T47D (cell line): ENCODE data around the gene ADPRHL1.
A peak's percentile ranks its signal among the peaks of the same experiment; 100 is the strongest.
"Not testable (repeated sequence)": the region's sequence is repeated elsewhere in the genome, so short reads cannot be mapped to it uniquely, and the experiment has no call there.

Source experiments
- DNase-seq, 2 experiments: peaks; one replicate each; pipeline versions ENCODE4 v3.0.0 to v3.0.0-alpha.2; 2011 to 2012; ENCODE audit warnings: low read depth in 1 of 2, low spot score in 1 of 2
- JUND ChIP-seq: IDR thresholded peaks from 2 replicates; pipeline ENCODE4 v1.6.1; 2012; ENCODE audit warnings: low read depth
- in situ Hi-C: cut with HindIII; loops from 2 replicates; pipeline ENCODE4 v1.10.0; 2016; ENCODE audit warnings: low sequenced_read_pairs, low pct_unique_long_range_greater_than_20kb

The ADPRHL1 gene

DNA sequence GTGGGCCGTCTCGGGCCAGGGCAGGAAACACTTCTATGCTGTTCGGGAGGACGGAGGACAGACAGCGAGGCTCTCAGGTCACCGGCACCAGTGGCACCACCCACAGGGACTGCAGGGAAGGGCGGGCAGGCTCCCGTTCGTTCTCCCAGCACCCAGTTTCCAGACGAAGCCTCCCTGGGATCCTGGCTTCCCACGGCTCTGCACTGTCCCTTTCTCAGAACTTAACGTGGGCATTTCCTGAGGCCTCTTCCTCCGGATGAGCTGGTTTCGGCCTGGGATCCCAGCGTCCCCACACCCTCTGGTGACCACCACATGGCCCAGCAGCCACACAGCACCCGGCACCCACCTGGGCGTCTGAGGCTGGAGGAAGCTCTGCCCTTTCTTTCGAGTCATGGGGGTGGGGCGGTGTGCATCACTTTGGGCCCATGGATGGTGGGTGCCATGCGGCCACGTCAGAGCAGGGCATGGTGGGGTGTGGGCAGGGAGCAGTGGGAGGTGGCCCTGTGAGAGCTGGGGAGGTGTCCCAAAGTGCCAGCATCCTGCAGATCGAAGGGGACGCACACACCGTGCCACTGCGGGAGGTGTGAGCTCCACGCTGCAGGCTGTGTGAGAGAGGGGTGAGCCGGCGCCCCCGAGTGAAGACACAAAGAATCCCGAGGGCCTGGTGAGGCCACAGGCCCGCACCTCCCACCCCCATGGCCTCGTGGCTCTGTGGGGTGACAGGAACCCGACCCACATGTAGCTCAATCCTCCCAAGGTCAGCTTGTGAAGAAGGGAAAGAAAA lies 50.6 kb downstream of the ADPRHL1 start:
- in situ Hi-C loops = no loop called here
- no peak for TF ChIP-seq JUND
- DNase-seq = no peak

- TF ChIP-seq JUND = no peak
- in situ Hi-C loops = no loop called here
- DNase-seq = no peak
Measured at GRCh38 chr13:113401452-113402415, 51.6 kb downstream of the ADPRHL1 start.

GRCh38 chr13:113400621-113401451 lies 52.5 kb downstream of the ADPRHL1 start:
- in situ Hi-C loops = no loop called here
- DNase-seq = no peak
- TF ChIP-seq JUND = no peak

DNA sequence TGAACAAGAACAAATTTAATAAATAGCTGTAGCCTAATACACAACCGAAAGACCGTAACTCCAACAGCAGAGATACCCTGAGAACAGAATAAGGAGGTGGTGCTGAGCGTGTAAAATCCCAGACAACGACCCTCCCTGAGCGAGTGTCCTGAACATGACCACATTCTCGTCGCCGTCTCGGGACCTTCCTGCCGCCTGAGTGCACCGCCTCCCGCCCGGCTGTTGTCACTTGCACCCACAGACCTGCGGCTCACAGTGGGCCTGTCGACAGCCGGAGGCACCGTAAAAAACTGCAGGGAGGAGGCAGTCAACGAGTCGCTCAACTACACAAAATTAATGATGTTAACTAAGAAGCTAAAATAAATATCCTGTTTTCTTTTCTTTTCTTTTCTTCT lies 53.5 kb downstream of the ADPRHL1 start:
- DNase-seq = no peak
- in situ Hi-C loops = no loop called here
- TF ChIP-seq JUND = no peak

- in situ Hi-C loops = no loop called here
- no peak for DNase-seq
- TF ChIP-seq JUND = no peak
Measured at GRCh38 chr13:113398963-113399754, 54.1 kb downstream of the ADPRHL1 start.

GRCh38 chr13:113397608-113398425 lies 55.5 kb downstream of the ADPRHL1 start:
- DNase-seq = no peak
- in situ Hi-C loops = no loop called here
- no peak for TF ChIP-seq JUND

DNA sequence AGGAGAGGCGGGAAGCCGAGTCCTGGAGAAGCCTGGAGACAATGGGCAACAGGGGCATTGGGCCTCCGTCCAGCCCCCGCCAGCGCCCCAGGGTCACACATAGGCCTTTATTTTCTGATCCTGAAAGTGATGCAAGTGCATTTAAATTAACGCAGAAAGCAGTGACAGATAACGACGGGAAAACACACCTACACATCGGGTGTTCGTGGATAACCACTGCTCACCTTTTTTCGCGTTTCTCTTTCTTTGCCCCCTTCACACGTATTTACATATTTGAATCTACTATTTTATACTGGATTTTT lies 59.0 kb downstream of the ADPRHL1 start:
- no peak for DNase-seq
- TF ChIP-seq JUND = no peak
- in situ Hi-C loops = no loop called here

DNA sequence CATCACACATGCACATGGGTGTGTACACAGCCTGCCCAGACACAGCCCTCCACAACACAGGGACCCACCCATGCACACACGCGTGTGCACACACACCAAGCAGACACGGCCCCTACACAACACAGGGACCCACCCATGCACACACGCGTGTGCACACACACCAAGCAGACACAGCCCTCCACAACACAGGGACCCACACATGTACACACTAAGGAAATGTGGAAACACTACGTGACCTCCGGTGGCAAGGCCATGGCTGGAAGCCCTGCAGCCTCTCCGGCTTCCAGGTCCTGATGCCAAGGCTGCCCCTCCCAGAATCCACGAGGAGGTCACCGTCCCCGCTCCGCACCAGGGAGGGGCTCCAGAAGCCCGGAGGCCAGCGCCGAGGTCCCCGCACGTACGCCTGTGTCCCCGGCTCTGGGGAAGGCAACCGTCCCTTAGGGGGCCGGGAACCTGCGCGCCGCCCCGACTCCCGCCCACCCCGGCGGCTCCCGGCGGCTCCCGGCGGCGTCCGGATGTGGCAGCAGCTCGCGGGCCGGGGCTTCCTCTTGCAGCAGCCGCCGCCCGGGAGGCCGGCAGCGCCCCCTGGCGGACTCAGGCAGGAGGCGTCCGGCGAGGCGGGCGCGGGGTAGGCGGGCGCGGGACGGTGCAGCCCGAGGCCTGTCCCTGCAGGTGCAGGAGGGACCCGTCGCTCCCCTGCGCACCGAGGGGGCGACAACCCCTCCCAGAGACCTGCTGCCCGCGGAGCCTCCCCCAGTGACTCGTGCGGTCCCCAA lies 59.5 kb downstream of the ADPRHL1 start:
- peak; percentile 73 to 81 for DNase-seq
- in situ Hi-C loops = no loop called here
- TF ChIP-seq JUND = no peak

GRCh38 chr13:113393226-113393562 lies 60.1 kb downstream of the ADPRHL1 start:
- no peak for DNase-seq
- in situ Hi-C loops = no loop called here
- TF ChIP-seq JUND = no peak

DNA sequence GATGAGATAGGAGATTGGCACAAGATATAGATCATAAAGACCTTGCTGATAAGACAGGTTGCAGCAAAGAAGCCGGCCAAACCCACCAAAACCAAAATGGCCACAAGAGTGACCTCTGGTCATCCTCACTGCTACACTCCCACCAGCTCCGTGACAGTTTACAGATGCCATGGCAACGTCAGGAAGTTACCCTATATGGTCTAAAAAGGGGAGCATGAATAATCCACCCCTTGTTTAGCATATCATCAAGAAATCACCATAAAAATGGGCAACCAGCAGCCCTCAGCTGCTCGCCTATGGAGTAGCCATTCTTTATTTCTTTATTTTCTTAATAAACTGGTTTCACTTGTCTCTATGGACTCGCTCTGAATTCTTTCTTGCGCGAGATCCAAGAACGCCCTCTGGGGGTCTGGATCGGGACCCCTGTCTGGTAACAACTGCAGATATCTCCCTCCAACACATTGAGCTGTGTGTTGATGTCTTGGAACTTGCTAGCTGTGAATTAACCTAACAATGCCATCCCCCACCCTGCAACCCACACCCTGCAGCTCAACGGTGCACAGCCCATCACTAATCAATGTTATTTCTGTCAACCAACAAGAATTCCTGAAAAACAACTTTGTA lies 62.3 kb downstream of the ADPRHL1 start:
- no peak for TF ChIP-seq JUND
- in situ Hi-C loops = no loop called here
- no peak for DNase-seq

- DNase-seq, in situ Hi-C loops: not testable (repeated sequence)
Measured at GRCh38 chr13:113389586-113389985, 63.7 kb downstream of the ADPRHL1 start.
